ENCODE results near the gene TUBGCP2. TPM values are rescaled to one million over a fixed set of nuclear protein-coding genes. Genes with fewer than 3 reads are reported as not detected.

TUBGCP2 gene
- total RNA-seq, 4 donors from 2014 or later, result 41.1 to 75.7 (median 43.5) TPM

DNA sequence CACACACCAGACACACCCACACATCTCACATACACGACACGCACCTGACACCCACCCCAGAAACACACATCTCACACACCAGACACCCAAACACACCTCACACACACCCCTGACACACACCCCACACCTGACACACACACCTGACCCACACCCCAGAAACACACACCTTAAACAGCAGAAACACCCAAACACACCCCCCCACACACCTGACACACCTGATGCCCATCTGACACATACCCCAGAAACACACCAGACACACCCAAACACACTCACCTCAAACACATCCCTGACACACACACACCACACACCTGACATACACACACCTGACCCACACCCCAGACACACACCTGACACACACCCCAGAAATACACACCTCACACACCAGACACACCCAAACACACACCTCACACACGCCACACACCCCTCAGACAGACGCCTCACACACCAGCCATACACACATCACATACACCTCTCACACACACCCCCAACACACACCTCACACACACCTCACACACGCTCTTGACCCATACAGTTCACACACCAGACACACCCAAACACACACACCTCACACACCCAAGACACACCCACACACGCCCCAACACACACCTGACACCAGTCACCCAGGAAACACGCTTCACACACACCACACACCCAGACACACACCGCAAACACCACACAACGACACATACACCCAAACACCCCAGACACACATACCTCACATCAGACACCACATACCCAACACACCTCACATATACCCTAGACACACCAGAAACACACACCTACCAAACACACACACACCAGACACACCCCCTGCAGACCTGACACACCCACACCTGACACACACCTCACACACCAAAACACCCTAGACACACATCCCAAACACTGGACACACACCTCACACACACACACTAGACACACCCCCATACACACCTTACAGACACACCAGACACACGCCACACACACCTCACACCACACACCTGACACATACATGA lies 29.7 kb upstream of the TUBGCP2 start:
- TF ChIP-seq, protein P1, sequence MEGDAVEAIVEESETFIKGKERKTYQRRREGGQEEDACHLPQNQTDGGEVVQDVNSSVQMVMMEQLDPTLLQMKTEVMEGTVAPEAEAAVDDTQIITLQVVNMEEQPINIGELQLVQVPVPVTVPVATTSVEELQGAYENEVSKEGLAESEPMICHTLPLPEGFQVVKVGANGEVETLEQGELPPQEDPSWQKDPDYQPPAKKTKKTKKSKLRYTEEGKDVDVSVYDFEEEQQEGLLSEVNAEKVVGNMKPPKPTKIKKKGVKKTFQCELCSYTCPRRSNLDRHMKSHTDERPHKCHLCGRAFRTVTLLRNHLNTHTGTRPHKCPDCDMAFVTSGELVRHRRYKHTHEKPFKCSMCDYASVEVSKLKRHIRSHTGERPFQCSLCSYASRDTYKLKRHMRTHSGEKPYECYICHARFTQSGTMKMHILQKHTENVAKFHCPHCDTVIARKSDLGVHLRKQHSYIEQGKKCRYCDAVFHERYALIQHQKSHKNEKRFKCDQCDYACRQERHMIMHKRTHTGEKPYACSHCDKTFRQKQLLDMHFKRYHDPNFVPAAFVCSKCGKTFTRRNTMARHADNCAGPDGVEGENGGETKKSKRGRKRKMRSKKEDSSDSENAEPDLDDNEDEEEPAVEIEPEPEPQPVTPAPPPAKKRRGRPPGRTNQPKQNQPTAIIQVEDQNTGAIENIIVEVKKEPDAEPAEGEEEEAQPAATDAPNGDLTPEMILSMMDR (IDR thresholded peaks at IDR 0.05), result no peak
- TF ChIP-seq POLR2A (IDR thresholded peaks at IDR 0.05), result no peak
- 87 to 89% methylated on average over 10 of the region's 10 CpGs for WGBS, 2 donors
- no peak overlapping the region for H3K4me3 ChIP-seq (ENCODE audit: low read depth, poor library complexity, severe bottlenecking)
- DNase-seq (ENCODE audit: low spot score in 2 of 2), result no peak
- intact Hi-C loops (cut with DNase I; ENCODE audit: low total_unique reads), result loop anchor here (10.0 kb wide), 1 partner anchor 186 kb away; the partner anchor contains the start of gene CYP2E1

DNA sequence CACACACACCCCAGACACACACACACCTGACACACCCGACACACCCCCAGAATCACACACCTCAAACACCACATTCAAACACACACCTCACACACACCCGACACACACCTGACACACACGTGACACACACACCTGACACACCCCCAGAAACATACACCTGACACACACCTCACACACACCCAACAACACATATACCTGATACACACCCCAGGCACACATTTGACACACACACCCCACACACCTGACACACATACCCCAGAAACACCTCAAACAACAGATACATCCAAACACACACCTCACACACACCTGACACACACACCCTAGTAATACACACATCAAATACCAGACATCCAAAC lies 28.7 kb upstream of the TUBGCP2 start:
- DNase-seq (ENCODE audit: low spot score in 2 of 2), result no peak
- intact Hi-C loops (cut with DNase I; ENCODE audit: low total_unique reads), result loop anchor here (10.0 kb wide), 1 partner anchor 187 kb away; the partner anchor contains the start of gene CYP2E1
- 79% methylated on average over 3 of the region's 3 CpGs for WGBS, 2 donors
- H3K4me3 ChIP-seq (ENCODE audit: low read depth, poor library complexity, severe bottlenecking), result no peak overlapping the region
- TF ChIP-seq, protein P1 (IDR thresholded peaks at IDR 0.05), result no peak
- no peak for TF ChIP-seq POLR2A (IDR thresholded peaks at IDR 0.05)

- intact Hi-C loops (cut with DNase I; ENCODE audit: low total_unique reads), result loop anchor here (10.0 kb wide), 1 partner anchor 188 kb away; the partner anchor contains the start of gene CYP2E1
- DNase-seq (ENCODE audit: low spot score in 2 of 2), result no peak
- 10 to 15% methylated on average over 31 to 44 of the region's 63 CpGs for WGBS, 2 donors
- TF ChIP-seq POLR2A (IDR thresholded peaks at IDR 0.05), result no peak
- TF ChIP-seq, protein P1 (IDR thresholded peaks at IDR 0.05), result no peak
- H3K4me3 ChIP-seq (ENCODE audit: low read depth, poor library complexity, severe bottlenecking), result no peak within 1 kb of the TSS
Measured at GRCh38 chr10:133336577-133337369, 28.1 kb upstream of the TUBGCP2 start, which contains the start of gene CALY. Gene CALY, minus strand, starts transcription at chr10:133336896. Its CDS starts 7,907 bp downstream, at chr10:133328989.

GRCh38 chr10:133336118-133336576 lies 27.5 kb upstream of the TUBGCP2 start:
- intact Hi-C loops (cut with DNase I; ENCODE audit: low total_unique reads), result loop anchor here (10.0 kb wide), 1 partner anchor 189 kb away; the partner anchor contains the start of gene CYP2E1
- no peak overlapping the region for H3K4me3 ChIP-seq (ENCODE audit: low read depth, poor library complexity, severe bottlenecking)
- TF ChIP-seq POLR2A (IDR thresholded peaks at IDR 0.05), result no peak
- TF ChIP-seq, protein P1 (IDR thresholded peaks at IDR 0.05), result no peak
- 0 to 2% methylated on average over 3 to 10 of the region's 41 CpGs for WGBS, 2 donors
- DNase-seq (ENCODE audit: low spot score in 2 of 2), result no peak

GRCh38 chr10:133335246-133336117 lies 26.8 kb upstream of the TUBGCP2 start:
- 0 to 2% methylated on average over 5 to 46 of the region's 75 CpGs for WGBS, 2 donors
- TF ChIP-seq, protein P1 (IDR thresholded peaks at IDR 0.05), result no peak
- no peak for TF ChIP-seq POLR2A (IDR thresholded peaks at IDR 0.05)
- intact Hi-C loops (cut with DNase I; ENCODE audit: low total_unique reads), result loop anchor here (10.0 kb wide), 1 partner anchor 189 kb away; the partner anchor contains the start of gene CYP2E1
- no peak for DNase-seq (ENCODE audit: low spot score in 2 of 2)
- H3K4me3 ChIP-seq (ENCODE audit: low read depth, poor library complexity, severe bottlenecking), result no peak overlapping the region
